ENCODE measurements around the gene FAM20C.

FAM20C gene

GRCh38 chr7:154096-154799 is 38.1 kb upstream of the FAM20C start:
- no peak for TF ChIP-seq CTCF (IDR thresholded peaks at IDR 0.05; ENCODE audit: low read depth, low read length, missing control alignments)
- no peak for DNase-seq (ENCODE audit: extremely low read depth, low read depth)
- no peak overlapping the region for H3K4me3 ChIP-seq (replicated peaks; ENCODE audit: low read depth, low read length)

GRCh38 chr7:155469-155900 is 36.9 kb upstream of the FAM20C start:
- DNase-seq (ENCODE audit: extremely low read depth, low read depth): no peak
- H3K4me3 ChIP-seq (replicated peaks; ENCODE audit: low read depth, low read length): no peak overlapping the region
- no peak for TF ChIP-seq CTCF (IDR thresholded peaks at IDR 0.05; ENCODE audit: low read depth, low read length, missing control alignments)

GRCh38 chr7:156111-157007 is 36.0 kb upstream of the FAM20C start:
- TF ChIP-seq CTCF (IDR thresholded peaks at IDR 0.05; ENCODE audit: low read depth, low read length, missing control alignments): no peak
- no peak overlapping the region for H3K4me3 ChIP-seq (replicated peaks; ENCODE audit: low read depth, low read length)
- DNase-seq (ENCODE audit: extremely low read depth, low read depth): no peak

DNA sequence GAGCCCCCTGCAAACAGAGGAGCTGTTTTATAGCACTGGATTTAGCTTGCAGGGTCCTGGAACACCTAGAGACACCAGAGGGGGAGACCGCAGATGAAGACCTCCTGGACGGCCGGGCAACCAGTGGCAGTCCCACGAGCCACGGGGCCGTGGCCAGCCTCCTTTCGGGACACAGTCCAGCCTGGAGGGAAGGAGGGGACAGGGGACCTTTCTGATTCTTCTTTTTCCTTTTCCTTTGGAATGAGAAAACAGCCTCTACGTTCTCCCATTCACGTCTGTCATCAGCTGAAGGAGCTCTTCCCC is 35.4 kb upstream of the FAM20C start:
- no peak for DNase-seq (ENCODE audit: extremely low read depth, low read depth)
- no peak overlapping the region for H3K4me3 ChIP-seq (replicated peaks; ENCODE audit: low read depth, low read length)
- TF ChIP-seq CTCF (IDR thresholded peaks at IDR 0.05; ENCODE audit: low read depth, low read length, missing control alignments): no peak

- no peak overlapping the region for H3K4me3 ChIP-seq (replicated peaks; ENCODE audit: low read depth, low read length)
- DNase-seq (ENCODE audit: extremely low read depth, low read depth): no peak
- no peak for TF ChIP-seq CTCF (IDR thresholded peaks at IDR 0.05; ENCODE audit: low read depth, low read length, missing control alignments)
Observed at GRCh38 chr7:157771-158625, 34.4 kb upstream of the FAM20C start.

GRCh38 chr7:158771-159170 is 33.6 kb upstream of the FAM20C start:
- TF ChIP-seq CTCF (IDR thresholded peaks at IDR 0.05; ENCODE audit: low read depth, low read length, missing control alignments): no peak
- DNase-seq (ENCODE audit: extremely low read depth, low read depth): no peak
- no peak overlapping the region for H3K4me3 ChIP-seq (replicated peaks; ENCODE audit: low read depth, low read length)

Data from HFF-Myc (cell line).